ENCODE data around the gene LBH.
A peak's percentile ranks its signal among the peaks of the same experiment; 100 is the strongest.

Gene LBH

DNA sequence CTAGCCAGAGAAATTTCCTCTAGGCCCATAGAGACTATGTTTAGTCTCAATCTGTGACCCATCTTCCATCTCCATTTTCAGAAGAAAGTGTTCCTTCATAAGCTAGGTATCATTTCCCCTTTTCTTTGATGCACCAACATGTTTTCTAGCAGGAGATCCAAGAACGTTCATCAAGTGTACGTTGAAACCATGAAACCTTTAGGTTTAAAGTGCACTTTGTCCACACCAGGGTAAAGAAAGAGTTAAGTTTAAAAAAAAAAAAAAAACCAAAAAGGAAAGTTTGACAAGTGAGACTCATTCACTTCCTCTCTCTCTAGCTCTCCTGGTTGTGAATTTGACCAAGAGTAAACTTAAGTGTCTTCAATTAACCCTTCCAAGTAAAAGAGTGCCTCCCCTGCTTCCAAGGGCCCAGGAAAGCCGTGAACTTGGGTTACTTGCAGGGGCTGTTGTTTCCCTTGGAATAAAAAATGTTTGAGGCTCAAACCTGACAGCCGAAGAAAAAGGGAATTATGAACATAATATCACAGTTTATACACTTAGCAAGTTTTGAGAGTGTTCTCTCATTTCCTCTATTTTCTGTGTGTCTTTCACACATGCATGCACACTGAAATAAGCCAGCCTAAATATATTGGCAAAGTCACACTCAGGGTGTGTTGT lies 56.7 kb downstream of the LBH start:
- peaks cover 3% of the 10 kb centered on the region; the same call in 1 of the 2 replicates for H4K20me1 ChIP-seq (ENCODE audit: insufficient read depth, low read length)
- H3K79me2 ChIP-seq (ENCODE audit: low read length): no peaks in the 10 kb centered on the region
- peak overlapping the region; percentile 46 for H3K27ac ChIP-seq (ENCODE audit: low read length)
- H3K9me3 ChIP-seq (ENCODE audit: insufficient read depth, low read length): no peaks in the 10 kb centered on the region
- no peak overlapping the region for H2AFZ ChIP-seq (ENCODE audit: low read depth, low read length)
- no peak for TF ChIP-seq EZH2phosphoT487 (IDR thresholded peaks at IDR 0.05; ENCODE audit: low read depth)
- TF ChIP-seq, protein P1, sequence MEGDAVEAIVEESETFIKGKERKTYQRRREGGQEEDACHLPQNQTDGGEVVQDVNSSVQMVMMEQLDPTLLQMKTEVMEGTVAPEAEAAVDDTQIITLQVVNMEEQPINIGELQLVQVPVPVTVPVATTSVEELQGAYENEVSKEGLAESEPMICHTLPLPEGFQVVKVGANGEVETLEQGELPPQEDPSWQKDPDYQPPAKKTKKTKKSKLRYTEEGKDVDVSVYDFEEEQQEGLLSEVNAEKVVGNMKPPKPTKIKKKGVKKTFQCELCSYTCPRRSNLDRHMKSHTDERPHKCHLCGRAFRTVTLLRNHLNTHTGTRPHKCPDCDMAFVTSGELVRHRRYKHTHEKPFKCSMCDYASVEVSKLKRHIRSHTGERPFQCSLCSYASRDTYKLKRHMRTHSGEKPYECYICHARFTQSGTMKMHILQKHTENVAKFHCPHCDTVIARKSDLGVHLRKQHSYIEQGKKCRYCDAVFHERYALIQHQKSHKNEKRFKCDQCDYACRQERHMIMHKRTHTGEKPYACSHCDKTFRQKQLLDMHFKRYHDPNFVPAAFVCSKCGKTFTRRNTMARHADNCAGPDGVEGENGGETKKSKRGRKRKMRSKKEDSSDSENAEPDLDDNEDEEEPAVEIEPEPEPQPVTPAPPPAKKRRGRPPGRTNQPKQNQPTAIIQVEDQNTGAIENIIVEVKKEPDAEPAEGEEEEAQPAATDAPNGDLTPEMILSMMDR (IDR thresholded peaks at IDR 0.05; ENCODE audit: low read depth, low read length): no peak
- H3K4me3 ChIP-seq (ENCODE audit: low read length): peak overlapping the region; percentile 57
- H3K27me3 ChIP-seq (ENCODE audit: low read depth, low read length): peaks cover 67% of the 10 kb centered on the region
- H3K4me1 ChIP-seq (ENCODE audit: low read length): peaks cover 38% of the 10 kb centered on the region
- peak overlapping the region; percentile 82 for H3K4me2 ChIP-seq (ENCODE audit: low read length)
- H3K9ac ChIP-seq (ENCODE audit: low read length): no peak overlapping the region
- H3K36me3 ChIP-seq (replicated peaks; ENCODE audit: low read depth, low read length): no peaks in the 10 kb centered on the region

DNA sequence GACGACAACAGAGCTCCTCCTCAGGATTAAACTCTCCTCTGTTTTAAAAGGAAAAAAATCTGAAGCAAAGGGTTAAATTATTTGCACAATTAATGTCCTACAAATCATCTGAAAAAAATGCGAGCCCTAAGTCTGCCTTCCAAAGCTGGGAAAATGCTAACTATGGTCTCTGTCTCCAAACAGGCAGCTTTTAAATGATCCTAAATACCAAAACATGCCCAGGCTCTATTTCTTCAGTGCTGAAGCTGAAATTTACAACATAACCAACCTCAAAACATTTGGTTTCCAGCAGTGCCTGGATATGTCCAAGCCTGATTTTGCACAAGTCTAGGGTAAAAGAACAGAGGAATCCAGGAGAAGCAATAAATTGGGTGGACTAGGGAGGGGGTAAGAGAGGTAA lies 57.2 kb downstream of the LBH start:
- no peak for TF ChIP-seq EZH2phosphoT487 (IDR thresholded peaks at IDR 0.05; ENCODE audit: low read depth)
- TF ChIP-seq, protein P1 (IDR thresholded peaks at IDR 0.05; ENCODE audit: low read depth, low read length): no peak
- Histone ChIP-seq H3K4me1 (ENCODE audit: low read length) (peaks cover 38% of the 10 kb centered on the region), H3K9me3 (ENCODE audit: insufficient read depth, low read length) (no peaks in the 10 kb centered on the region), H3K9ac (ENCODE audit: low read length) (no peak overlapping the region), H3K4me2 (ENCODE audit: low read length) (peak overlapping the region; percentile 82), H3K27ac (ENCODE audit: low read length) (no peak overlapping the region), H3K4me3 (ENCODE audit: low read length) (peak overlapping the region; percentile 57; the same call in 1 of the 2 replicates), H3K36me3 (replicated peaks; ENCODE audit: low read depth, low read length) (no peaks in the 10 kb centered on the region), H3K27me3 (ENCODE audit: low read depth, low read length) (peaks cover 70% of the 10 kb centered on the region), H4K20me1 (ENCODE audit: insufficient read depth, low read length) (peaks cover 3% of the 10 kb centered on the region; the same call in 1 of the 2 replicates), H3K79me2 (ENCODE audit: low read length) (no peaks in the 10 kb centered on the region), H2AFZ (ENCODE audit: low read depth, low read length) (no peak overlapping the region)

DNA sequence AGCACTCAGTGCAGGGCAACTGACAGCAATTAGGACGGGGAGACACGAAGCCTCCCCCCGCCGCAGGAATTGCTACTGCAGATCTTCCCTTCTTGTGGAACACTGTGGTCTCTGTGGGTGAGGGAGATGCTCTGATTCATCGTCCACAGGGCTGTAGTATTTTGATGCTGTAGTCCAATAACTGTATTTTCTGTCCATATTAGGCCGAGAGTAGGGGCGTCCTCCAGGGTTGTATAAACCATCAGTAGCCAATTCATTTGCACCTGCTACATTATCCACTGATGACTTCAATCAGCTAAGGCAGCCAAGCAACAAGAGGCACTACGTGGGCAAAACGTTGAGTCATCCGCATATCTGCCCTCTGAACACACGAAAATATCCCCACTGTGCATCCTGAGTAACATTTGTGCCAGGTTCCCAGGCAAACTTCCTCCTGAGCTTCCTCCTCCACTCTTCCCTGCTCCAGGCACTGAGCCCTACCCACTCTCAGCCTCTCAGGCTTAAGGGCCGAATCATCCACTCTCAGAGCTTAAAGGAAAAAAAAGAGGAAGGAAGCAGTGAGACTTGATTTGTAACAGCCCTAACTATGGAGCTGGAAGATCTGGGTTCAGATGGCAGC lies 62.1 kb downstream of the LBH start:
- no peak overlapping the region for H3K27ac ChIP-seq (ENCODE audit: low read length)
- H3K4me3 ChIP-seq (ENCODE audit: low read length): no peak overlapping the region
- peaks cover 59% of the 10 kb centered on the region for H3K27me3 ChIP-seq (ENCODE audit: low read depth, low read length)
- TF ChIP-seq, protein P1 (IDR thresholded peaks at IDR 0.05; ENCODE audit: low read depth, low read length): no peak
- no peak for TF ChIP-seq EZH2phosphoT487 (IDR thresholded peaks at IDR 0.05; ENCODE audit: low read depth)
- H3K4me1 ChIP-seq (ENCODE audit: low read length): peaks cover 24% of the 10 kb centered on the region
- H3K79me2 ChIP-seq (ENCODE audit: low read length): no peaks in the 10 kb centered on the region
- H3K4me2 ChIP-seq (ENCODE audit: low read length): no peak overlapping the region
- no peaks in the 10 kb centered on the region for H3K9me3 ChIP-seq (ENCODE audit: insufficient read depth, low read length)
- H4K20me1 ChIP-seq (ENCODE audit: insufficient read depth, low read length): peaks cover 3% of the 10 kb centered on the region; the same call in 1 of the 2 replicates
- H2AFZ ChIP-seq (ENCODE audit: low read depth, low read length): no peak overlapping the region
- H3K36me3 ChIP-seq (replicated peaks; ENCODE audit: low read depth, low read length): no peaks in the 10 kb centered on the region
- H3K9ac ChIP-seq (ENCODE audit: low read length): no peak overlapping the region

DNA sequence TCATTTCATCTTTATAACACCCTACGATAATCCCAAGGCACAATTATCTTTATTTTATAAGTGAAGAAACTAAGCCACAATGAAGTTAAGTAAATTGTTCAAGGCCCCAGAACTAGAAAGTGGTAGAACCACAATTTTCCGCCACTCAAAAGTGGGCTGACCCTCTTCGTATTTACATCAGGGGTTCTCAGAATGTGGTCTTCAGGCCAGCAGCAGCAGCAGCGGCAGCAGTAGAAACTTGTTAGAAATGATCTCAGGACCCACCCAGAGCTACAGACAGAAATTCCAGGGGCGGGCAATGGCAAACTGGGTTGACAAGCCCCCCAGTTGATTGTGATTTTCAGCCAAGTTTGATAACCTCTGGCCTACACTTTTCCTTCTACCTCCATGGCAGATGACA lies 62.8 kb downstream of the LBH start:
- H3K27me3 ChIP-seq (ENCODE audit: low read depth, low read length): peaks cover 53% of the 10 kb centered on the region
- H3K79me2 ChIP-seq (ENCODE audit: low read length): no peaks in the 10 kb centered on the region
- no peak overlapping the region for H2AFZ ChIP-seq (ENCODE audit: low read depth, low read length)
- no peak overlapping the region for H3K9ac ChIP-seq (ENCODE audit: low read length)
- H4K20me1 ChIP-seq (ENCODE audit: insufficient read depth, low read length): no peaks in the 10 kb centered on the region; the same call in 1 of the 2 replicates
- H3K4me3 ChIP-seq (ENCODE audit: low read length): no peak overlapping the region
- no peak overlapping the region for H3K27ac ChIP-seq (ENCODE audit: low read length)
- H3K9me3 ChIP-seq (ENCODE audit: insufficient read depth, low read length): no peaks in the 10 kb centered on the region
- peaks cover 24% of the 10 kb centered on the region for H3K4me1 ChIP-seq (ENCODE audit: low read length)
- no peak overlapping the region for H3K4me2 ChIP-seq (ENCODE audit: low read length)
- TF ChIP-seq, protein P1 (IDR thresholded peaks at IDR 0.05; ENCODE audit: low read depth, low read length): no peak
- no peak for TF ChIP-seq EZH2phosphoT487 (IDR thresholded peaks at IDR 0.05; ENCODE audit: low read depth)
- no peaks in the 10 kb centered on the region for H3K36me3 ChIP-seq (replicated peaks; ENCODE audit: low read depth, low read length)

Measured in OCI-LY3 (cell line).